ENCODE measurements around the gene SUFU. TPM values are rescaled to one million over a fixed set of nuclear protein-coding genes. Genes with fewer than 3 reads are reported as not detected.

The SUFU gene
- total and polyA plus RNA-seq, 2 experiments from 2014 or later, result 2.8 to 5.6 TPM

GRCh38 chr10:102652170-102652916, 148.6 kb downstream of the SUFU start:
- Histone ChIP-seq H3K36me3 (ENCODE audit: insufficient read depth) (no peaks in the 10 kb centered on the region), H3F3A (replicated peaks; ENCODE audit: low read depth) (no peaks in the 10 kb centered on the region), H3K4me1 (ENCODE audit: insufficient read depth) (peaks cover 22% of the 10 kb centered on the region), H3K4me3 (no peak overlapping the region), H3K27ac (ENCODE audit: low read depth) (no peak overlapping the region), H3K27me3 (ENCODE audit: insufficient read depth) (no peaks in the 10 kb centered on the region), H3K4me2 (no peak overlapping the region), H2AFZ (no peak overlapping the region), H4K20me1 (replicated peaks; ENCODE audit: insufficient read depth) (peaks cover 4% of the 10 kb centered on the region; the same call in 1 of the 2 replicates), H3K79me2 (replicated peaks; ENCODE audit: insufficient read depth) (peaks cover 55% of the 10 kb centered on the region), H3K9me2 (ENCODE audit: insufficient read depth) (no peaks in the 10 kb centered on the region)
- peaks cover 53% of the 10 kb centered on the region for H3K4me1 Mint-ChIP-seq
- H3K27me3 Mint-ChIP-seq (ENCODE audit: insufficient read depth, low read depth, poor library complexity), result peaks cover 17% of the 10 kb centered on the region
- TF ChIP-seq EZH2phosphoT487 (IDR thresholded peaks at IDR 0.05; ENCODE audit: unreplicated experiment) (no peak), ZNF462 (CRISPR knock-in tag; IDR thresholded peaks at IDR 0.05) (no peak), STAT1 (IDR thresholded peaks at IDR 0.05; ENCODE audit: unreplicated experiment) (no peak), CTCF (conservative IDR thresholded peaks at IDR 0.05; ENCODE audit: low read depth in 2 of 2) (no peak), EZH2 (IDR thresholded peaks at IDR 0.05; ENCODE audit: low read depth, unreplicated experiment) (no peak), NANOG (IDR thresholded peaks at IDR 0.05; ENCODE audit: borderline replicate concordance) (no peak), ZNF331 (CRISPR knock-in tag; IDR thresholded peaks at IDR 0.05; ENCODE audit: low read depth) (no peak), ZNF114 (CRISPR knock-in tag; IDR thresholded peaks at IDR 0.05) (no peak), POLR2AphosphoS5 (IDR thresholded peaks at IDR 0.05; ENCODE audit: low read depth) (no peak), JUNB (IDR thresholded peaks at IDR 0.05; ENCODE audit: unreplicated experiment) (no peak), CREB1 (CRISPR knock-in tag; IDR thresholded peaks at IDR 0.05; ENCODE audit: low read depth) (no peak), REST (IDR thresholded peaks at IDR 0.05; ENCODE audit: unreplicated experiment) (no peak)
- TF ChIP-seq, protein P1, sequence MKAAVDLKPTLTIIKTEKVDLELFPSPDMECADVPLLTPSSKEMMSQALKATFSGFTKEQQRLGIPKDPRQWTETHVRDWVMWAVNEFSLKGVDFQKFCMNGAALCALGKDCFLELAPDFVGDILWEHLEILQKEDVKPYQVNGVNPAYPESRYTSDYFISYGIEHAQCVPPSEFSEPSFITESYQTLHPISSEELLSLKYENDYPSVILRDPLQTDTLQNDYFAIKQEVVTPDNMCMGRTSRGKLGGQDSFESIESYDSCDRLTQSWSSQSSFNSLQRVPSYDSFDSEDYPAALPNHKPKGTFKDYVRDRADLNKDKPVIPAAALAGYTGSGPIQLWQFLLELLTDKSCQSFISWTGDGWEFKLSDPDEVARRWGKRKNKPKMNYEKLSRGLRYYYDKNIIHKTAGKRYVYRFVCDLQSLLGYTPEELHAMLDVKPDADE (IDR thresholded peaks at IDR 0.05), result no peak
- no peaks in the 10 kb centered on the region for H3K9me3 Mint-ChIP-seq
- H3K4me3 Mint-ChIP-seq, result no peak overlapping the region
- no peak for DNase-seq (ENCODE audit: low spot score)
- ATAC-seq, result no peak
- H3K27ac Mint-ChIP-seq, result no peak overlapping the region
- H3K36me3 Mint-ChIP-seq (ENCODE audit: low read depth), result peaks cover 17% of the 10 kb centered on the region
